Mononuclear cell (primary cell): Measurements from ENCODE around the gene CMTM8. TPM values are rescaled to one million over a fixed set of nuclear protein-coding genes. Genes with fewer than 3 reads are reported as not detected.

ENCODE experiments used
- H3K27me3 ChIP-seq: 2 replicates; pipeline ENCODE4 v1.6.0; 2011; ENCODE audit warnings: low read length, control low read depth; ENCODE audit not compliant: insufficient read depth
- H3K4me1 ChIP-seq: 2 replicates; pipeline ENCODE4 v1.5.1; 2011; ENCODE audit warnings: mild to moderate bottlenecking, low read length, control low read depth; ENCODE audit not compliant: insufficient read depth
- H3K4me3 ChIP-seq: 2 replicates; pipeline ENCODE4 v1.5.1; 2011; ENCODE audit warnings: mild to moderate bottlenecking, low read length, moderate library complexity
- H3K9me3 ChIP-seq: 2 replicates; pipeline ENCODE4 v1.5.1; 2011; ENCODE audit warnings: low read depth, mild to moderate bottlenecking, control low read depth, low read length
- total RNA-seq: library from RNA; depleted of rRNA; stranded (reverse); fragments of >200 nt; gene quantifications from one replicate; pipeline ENCODE4 v1.2.3, GENCODE V29; 2012

Gene CMTM8
- total RNA-seq, 1 donor: 2.9 TPM

GRCh38 chr3:32246079-32246675, 7.7 kb downstream of the CMTM8 start:
- Histone ChIP-seq H3K9me3 (no peaks in the 10 kb centered on the region), H3K4me1 (peaks cover 8% of the 10 kb centered on the region), H3K4me3 (no peak overlapping the region), H3K27me3 (no peaks in the 10 kb centered on the region)

GRCh38 chr3:32249184-32249782, 10.8 kb downstream of the CMTM8 start:
- Histone ChIP-seq H3K9me3 (peaks cover 6% of the 10 kb centered on the region), H3K4me3 (no peak overlapping the region), H3K27me3 (no peaks in the 10 kb centered on the region), H3K4me1 (peaks cover 8% of the 10 kb centered on the region)

DNA sequence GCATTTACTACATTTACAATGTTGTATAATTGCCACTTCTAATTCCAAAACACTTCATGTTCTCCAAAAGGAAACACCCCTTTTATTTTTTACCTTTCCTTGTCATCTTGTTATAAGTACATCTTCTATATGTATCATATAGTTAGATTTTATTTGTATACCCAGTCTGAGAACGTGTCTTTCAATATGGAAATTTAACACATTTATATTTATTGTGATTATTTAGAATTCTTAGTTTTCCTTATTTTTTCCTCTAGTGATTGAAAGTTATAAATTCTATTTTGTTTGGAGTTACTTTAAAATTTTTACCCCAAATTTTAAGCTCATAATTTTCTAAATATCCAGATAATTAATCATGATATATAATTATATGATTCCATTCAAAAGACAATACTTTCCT, 15.8 kb downstream of the CMTM8 start:
- Histone ChIP-seq H3K9me3 (peaks cover 6% of the 10 kb centered on the region), H3K27me3 (no peaks in the 10 kb centered on the region), H3K4me1 (peaks cover 8% of the 10 kb centered on the region), H3K4me3 (no peak overlapping the region)

GRCh38 chr3:32255345-32255744, 16.9 kb downstream of the CMTM8 start:
- H3K4me1 ChIP-seq: peaks cover 5% of the 10 kb centered on the region
- H3K4me3 ChIP-seq: no peak overlapping the region
- H3K9me3 ChIP-seq: peaks cover 6% of the 10 kb centered on the region
- no peaks in the 10 kb centered on the region for H3K27me3 ChIP-seq

- Histone ChIP-seq H3K27me3 (no peaks in the 10 kb centered on the region), H3K4me1 (peaks cover 5% of the 10 kb centered on the region), H3K9me3 (peaks cover 6% of the 10 kb centered on the region), H3K4me3 (no peak overlapping the region)
Measured at GRCh38 chr3:32256206-32256605, 17.7 kb downstream of the CMTM8 start.

DNA sequence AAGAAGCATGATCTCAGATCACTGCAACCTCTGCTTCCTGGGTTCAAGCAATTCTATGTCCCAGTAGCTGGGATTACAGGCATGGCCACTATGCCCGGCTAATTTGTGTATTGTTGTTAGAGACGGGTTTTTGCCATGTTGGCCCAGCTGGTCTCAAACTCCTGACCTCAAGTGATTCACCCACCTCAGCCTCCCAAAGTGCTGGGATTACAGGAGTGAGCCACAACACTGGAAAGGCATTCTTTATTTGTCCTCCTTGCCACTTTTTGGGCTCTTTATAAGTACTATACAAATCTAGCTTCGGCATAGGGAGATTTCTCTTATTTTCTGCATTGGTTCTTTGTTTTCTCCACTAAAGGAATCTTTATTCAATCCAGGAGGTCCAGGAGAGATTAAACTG, 18.6 kb downstream of the CMTM8 start:
- Histone ChIP-seq H3K9me3 (peaks cover 6% of the 10 kb centered on the region), H3K27me3 (no peaks in the 10 kb centered on the region), H3K4me3 (no peak overlapping the region), H3K4me1 (peaks cover 5% of the 10 kb centered on the region)

- no peak overlapping the region for H3K4me3 ChIP-seq
- H3K4me1 ChIP-seq: peaks cover 5% of the 10 kb centered on the region
- H3K27me3 ChIP-seq: no peaks in the 10 kb centered on the region
- peaks cover under 1% of the 10 kb centered on the region for H3K9me3 ChIP-seq
Measured at GRCh38 chr3:32257641-32258438, 19.4 kb downstream of the CMTM8 start.

DNA sequence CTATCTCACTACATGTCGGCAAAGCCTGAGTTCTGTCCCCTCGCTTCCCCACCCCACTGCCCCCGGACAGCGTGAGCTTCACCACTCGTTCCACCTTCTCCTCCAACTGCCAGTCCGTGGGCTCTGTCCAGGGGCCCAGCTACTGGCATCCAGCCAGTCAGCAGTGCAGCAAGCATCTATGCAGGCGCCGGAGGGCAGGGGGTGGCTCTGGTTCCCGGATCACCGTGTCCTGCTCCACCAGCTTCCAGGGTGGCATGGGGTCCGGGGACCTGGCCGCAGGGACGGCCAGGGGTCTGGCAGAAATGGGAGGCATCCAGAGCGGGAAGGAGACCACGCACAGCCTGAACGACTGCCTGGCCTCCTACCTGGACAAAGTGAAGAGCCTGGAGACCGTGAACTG, 20.4 kb downstream of the CMTM8 start:
- Histone ChIP-seq H3K4me1 (peaks cover 5% of the 10 kb centered on the region), H3K9me3 (no peaks in the 10 kb centered on the region), H3K4me3 (no peak overlapping the region), H3K27me3 (no peaks in the 10 kb centered on the region)

GRCh38 chr3:32261545-32261944, 23.1 kb downstream of the CMTM8 start:
- Histone ChIP-seq H3K9me3 (no peaks in the 10 kb centered on the region), H3K4me1 (peaks cover 5% of the 10 kb centered on the region), H3K27me3 (no peaks in the 10 kb centered on the region), H3K4me3 (no peak overlapping the region)

DNA sequence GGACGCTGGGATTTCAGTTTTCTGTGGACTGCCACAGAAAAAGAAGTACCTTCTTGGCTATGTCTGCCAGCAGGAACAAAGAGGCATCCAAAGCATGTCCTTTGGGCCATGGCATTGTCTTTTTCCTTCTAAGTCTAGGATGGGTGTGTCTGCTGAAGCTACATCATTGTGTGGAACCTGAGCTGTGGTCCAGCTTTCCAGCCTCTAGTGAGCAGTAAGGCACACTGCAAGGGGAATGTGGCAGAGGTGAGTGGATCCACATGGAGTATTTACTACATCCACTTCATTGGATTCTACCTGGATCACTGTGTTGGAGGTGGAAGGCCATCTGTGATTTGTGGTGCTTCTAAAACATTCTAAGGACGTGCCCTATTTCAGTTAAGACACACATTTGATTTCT, 23.7 kb downstream of the CMTM8 start:
- peaks cover 5% of the 10 kb centered on the region for H3K4me1 ChIP-seq
- no peak overlapping the region for H3K4me3 ChIP-seq
- H3K27me3 ChIP-seq: no peaks in the 10 kb centered on the region
- no peaks in the 10 kb centered on the region for H3K9me3 ChIP-seq

DNA sequence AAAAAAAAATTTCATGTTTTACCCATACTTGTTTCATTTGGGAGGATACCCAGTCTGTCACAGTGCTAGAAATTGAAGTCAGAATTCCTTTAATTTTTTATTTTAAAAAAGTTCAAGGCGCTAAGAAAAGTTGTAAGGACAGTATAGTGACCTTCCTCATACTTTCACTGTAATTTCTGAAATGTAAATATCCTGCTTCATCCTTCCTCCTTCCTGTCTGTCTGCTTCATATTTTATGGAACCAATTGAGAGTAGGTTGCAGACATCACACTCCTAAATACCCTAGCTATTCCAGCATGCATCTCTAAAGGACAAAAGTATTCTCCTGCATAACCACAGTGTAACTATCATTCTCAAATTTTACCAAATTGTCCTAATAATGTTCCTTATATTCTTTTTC, 35.8 kb downstream of the CMTM8 start:
- Histone ChIP-seq H3K27me3 (no peaks in the 10 kb centered on the region), H3K4me1 (peaks cover 14% of the 10 kb centered on the region), H3K4me3 (no peak overlapping the region), H3K9me3 (no peaks in the 10 kb centered on the region)

DNA sequence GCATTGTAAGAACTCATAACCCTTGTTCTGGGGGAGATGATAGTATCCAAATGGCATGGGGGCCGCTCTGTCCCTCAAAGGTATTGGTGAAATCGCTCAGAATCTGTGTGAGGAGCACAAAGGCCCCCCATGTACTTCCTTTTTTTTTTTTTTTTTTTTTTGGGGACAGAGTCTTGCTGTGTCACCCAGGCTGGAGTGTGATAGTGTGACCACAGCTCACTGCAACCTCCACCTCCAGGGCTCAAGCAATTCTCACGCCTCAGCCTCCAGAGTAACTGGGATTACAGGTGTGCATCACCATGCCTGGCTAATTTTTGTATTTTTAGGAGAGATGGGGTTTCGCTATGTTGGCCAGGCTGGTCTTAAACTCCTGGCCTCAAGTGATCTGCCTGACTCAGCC, 37.0 kb downstream of the CMTM8 start:
- no peaks in the 10 kb centered on the region for H3K9me3 ChIP-seq
- H3K4me1 ChIP-seq: peaks cover 14% of the 10 kb centered on the region
- no peak overlapping the region for H3K4me3 ChIP-seq
- no peaks in the 10 kb centered on the region for H3K27me3 ChIP-seq

GRCh38 chr3:32276279-32276841, 37.9 kb downstream of the CMTM8 start:
- Histone ChIP-seq H3K9me3 (no peaks in the 10 kb centered on the region), H3K4me1 (peaks cover 14% of the 10 kb centered on the region), H3K4me3 (no peak overlapping the region), H3K27me3 (no peaks in the 10 kb centered on the region)

GRCh38 chr3:32278714-32279113, 40.2 kb downstream of the CMTM8 start:
- Histone ChIP-seq H3K9me3 (no peaks in the 10 kb centered on the region), H3K4me3 (no peak overlapping the region), H3K4me1 (peaks cover 14% of the 10 kb centered on the region), H3K27me3 (no peaks in the 10 kb centered on the region)

DNA sequence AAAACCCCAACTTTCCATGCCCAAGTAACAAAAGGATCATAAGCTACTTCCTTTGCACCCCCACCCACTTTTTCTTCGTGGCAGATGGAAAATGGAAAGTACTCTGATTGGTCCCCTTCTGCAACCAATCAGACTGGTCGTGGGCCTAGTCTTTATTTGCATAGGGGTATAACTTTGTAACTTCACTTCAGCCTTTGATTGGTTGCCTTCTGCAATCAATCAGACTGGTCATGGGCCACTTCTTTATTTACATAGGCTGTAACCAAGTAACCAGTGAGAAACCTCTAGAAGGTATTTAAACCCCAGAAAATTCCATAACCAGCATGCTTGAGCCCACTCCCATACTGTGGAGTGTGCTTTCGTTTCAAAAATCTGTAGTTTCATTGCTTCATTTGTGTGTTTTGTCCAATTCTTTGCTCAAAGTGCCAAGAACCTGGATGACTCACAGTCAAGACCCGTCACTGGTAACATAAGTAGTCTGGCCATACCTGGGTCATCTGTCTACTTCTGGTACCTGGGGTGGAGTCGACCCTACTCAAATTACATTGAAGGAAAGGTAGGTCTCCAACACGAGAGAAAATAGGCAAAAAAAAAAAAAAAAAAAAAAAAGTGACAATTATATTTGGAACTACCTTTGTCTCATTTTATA, 41.9 kb downstream of the CMTM8 start:
- H3K27me3 ChIP-seq: no peaks in the 10 kb centered on the region
- no peak overlapping the region for H3K4me3 ChIP-seq
- peaks cover 14% of the 10 kb centered on the region for H3K4me1 ChIP-seq
- no peaks in the 10 kb centered on the region for H3K9me3 ChIP-seq
